DOHH2 (cell line): ENCODE results near the gene PLB1.

Experiments
- H3F3A ChIP-seq: fragments of 200-600 bp; sonication (generic), shearing (Covaris generic); 2 replicates; pipeline ENCODE4 v1.6.0; 2016; ENCODE audit warnings: antibody characterized with exemption, mild to moderate bottlenecking; ENCODE audit not compliant: control insufficient read depth, insufficient read depth
- H3K27ac ChIP-seq: fragments of 200-600 bp; sonication (generic); 2 replicates; pipeline ENCODE4 v1.5.1; 2014; ENCODE audit warnings: low read depth, mild to moderate bottlenecking, low read length, moderate library complexity
- H3K27me3 ChIP-seq: fragments of 200-600 bp; sonication (generic); 2 replicates; pipeline ENCODE4 v1.6.1; 2014; ENCODE audit warnings: mild to moderate bottlenecking, low read length, mixed read lengths; ENCODE audit not compliant: control insufficient read depth
- H3K36me3 ChIP-seq: fragments of 200-600 bp; sonication (generic); 2 replicates; pipeline ENCODE4 v1.6.1; 2014; ENCODE audit warnings: mild to moderate bottlenecking, low read length, moderate library complexity, mixed read lengths; ENCODE audit not compliant: control insufficient read depth
- H3K4me1 ChIP-seq: fragments of 200-600 bp; sonication (generic); 2 replicates; pipeline ENCODE4 v1.6.1; 2014; ENCODE audit warnings: mild to moderate bottlenecking, low read length, mixed read lengths; ENCODE audit not compliant: control insufficient read depth
- H3K4me2 ChIP-seq: fragments of 200-600 bp; sonication (generic); 2 replicates; pipeline ENCODE4 v1.6.0; 2014; ENCODE audit warnings: mild to moderate bottlenecking, low read length, moderate library complexity
- H3K4me3 ChIP-seq: fragments of 200-600 bp; sonication (generic); 2 replicates; pipeline ENCODE4 v1.5.1; 2014; ENCODE audit warnings: mild to moderate bottlenecking, low read length, mixed read lengths
- H3K79me2 ChIP-seq: fragments of 200-600 bp; sonication (generic); 2 replicates; pipeline ENCODE4 v1.6.1; 2014; ENCODE audit warnings: mild to moderate bottlenecking, low read length, mixed read lengths; ENCODE audit not compliant: control insufficient read depth
- H3K9me2 ChIP-seq: fragments of 200-600 bp; sonication (generic); replicated peaks from 2 replicates; pipeline ENCODE4 v1.6.1; 2014; ENCODE audit warnings: mild to moderate bottlenecking, low read length, mixed read lengths; ENCODE audit not compliant: control insufficient read depth
- H3K9me3 ChIP-seq: fragments of 200-600 bp; sonication (generic); 2 replicates; pipeline ENCODE4 v1.6.1; 2014; ENCODE audit warnings: antibody characterized with exemption, low read length, mixed read lengths; ENCODE audit not compliant: control insufficient read depth, insufficient read depth
- H4K20me1 ChIP-seq: fragments of 200-600 bp; sonication (generic); 2 replicates; pipeline ENCODE4 v1.6.0; 2014; ENCODE audit warnings: low read depth, mild to moderate bottlenecking, antibody characterized with exemption, low read length, moderate library complexity; ENCODE audit not compliant: control insufficient read depth, insufficient read depth
- EZH2phosphoT487 ChIP-seq: fragments of 200-600 bp; sonication (generic); IDR thresholded peaks from 2 replicates; pipeline ENCODE4 v1.6.1; 2017; ENCODE audit warnings: borderline replicate concordance, mild to moderate bottlenecking, antibody characterized with exemption, low read length, moderate library complexity, mixed read lengths
- TF ChIP-seq, protein P1 (sequence below): fragments of 200-600 bp; sonication (generic); IDR thresholded peaks from one replicate; pipeline ENCODE4 v1.5.1; 2014; ENCODE audit warnings: antibody characterized with exemption, mild to moderate bottlenecking, low read depth, low read length; ENCODE audit not compliant: poor library complexity, severe bottlenecking

The PLB1 gene

DNA sequence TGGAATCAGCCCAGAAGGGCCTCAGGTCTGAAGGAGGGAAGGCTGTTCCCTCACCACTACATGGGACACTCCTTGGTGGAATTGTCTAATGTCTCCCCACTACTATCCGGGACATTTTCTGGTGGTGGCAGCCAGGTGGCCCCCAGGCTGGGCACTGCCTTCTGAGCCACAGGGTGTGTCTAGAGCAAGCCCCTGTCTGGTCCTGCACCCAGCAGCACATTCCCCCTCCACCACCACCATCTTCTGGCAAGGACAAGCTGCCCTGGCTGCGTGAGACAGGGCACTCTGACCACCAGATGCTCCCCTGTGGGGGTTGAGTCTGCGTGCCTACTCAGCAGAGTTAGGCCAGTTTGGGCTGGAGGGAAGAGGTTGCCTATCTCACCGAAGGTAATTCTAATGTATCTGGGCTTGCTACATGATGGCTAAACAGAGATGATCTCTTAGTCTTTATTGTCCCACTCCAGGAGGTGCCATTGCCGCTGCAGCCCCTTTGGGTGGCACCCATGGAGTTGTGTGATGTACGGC, 106.3 kb downstream of the PLB1 start:
- no peak overlapping the region for H3K4me3 ChIP-seq
- H3K9me2 ChIP-seq = no peaks in the 10 kb centered on the region
- H3K27me3 ChIP-seq = peaks cover 2% of the 10 kb centered on the region; the same call in 1 of the 2 replicates
- TF ChIP-seq, protein P1, sequence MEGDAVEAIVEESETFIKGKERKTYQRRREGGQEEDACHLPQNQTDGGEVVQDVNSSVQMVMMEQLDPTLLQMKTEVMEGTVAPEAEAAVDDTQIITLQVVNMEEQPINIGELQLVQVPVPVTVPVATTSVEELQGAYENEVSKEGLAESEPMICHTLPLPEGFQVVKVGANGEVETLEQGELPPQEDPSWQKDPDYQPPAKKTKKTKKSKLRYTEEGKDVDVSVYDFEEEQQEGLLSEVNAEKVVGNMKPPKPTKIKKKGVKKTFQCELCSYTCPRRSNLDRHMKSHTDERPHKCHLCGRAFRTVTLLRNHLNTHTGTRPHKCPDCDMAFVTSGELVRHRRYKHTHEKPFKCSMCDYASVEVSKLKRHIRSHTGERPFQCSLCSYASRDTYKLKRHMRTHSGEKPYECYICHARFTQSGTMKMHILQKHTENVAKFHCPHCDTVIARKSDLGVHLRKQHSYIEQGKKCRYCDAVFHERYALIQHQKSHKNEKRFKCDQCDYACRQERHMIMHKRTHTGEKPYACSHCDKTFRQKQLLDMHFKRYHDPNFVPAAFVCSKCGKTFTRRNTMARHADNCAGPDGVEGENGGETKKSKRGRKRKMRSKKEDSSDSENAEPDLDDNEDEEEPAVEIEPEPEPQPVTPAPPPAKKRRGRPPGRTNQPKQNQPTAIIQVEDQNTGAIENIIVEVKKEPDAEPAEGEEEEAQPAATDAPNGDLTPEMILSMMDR = no peak
- TF ChIP-seq EZH2phosphoT487 = no peak
- no peaks in the 10 kb centered on the region for H3K9me3 ChIP-seq
- no peaks in the 10 kb centered on the region for H4K20me1 ChIP-seq
- no peaks in the 10 kb centered on the region for H3K36me3 ChIP-seq
- H3F3A ChIP-seq = no peaks in the 10 kb centered on the region
- H3K79me2 ChIP-seq = no peaks in the 10 kb centered on the region
- no peak overlapping the region for H3K4me2 ChIP-seq
- peaks cover 16% of the 10 kb centered on the region for H3K4me1 ChIP-seq
- H3K27ac ChIP-seq = no peak overlapping the region

DNA sequence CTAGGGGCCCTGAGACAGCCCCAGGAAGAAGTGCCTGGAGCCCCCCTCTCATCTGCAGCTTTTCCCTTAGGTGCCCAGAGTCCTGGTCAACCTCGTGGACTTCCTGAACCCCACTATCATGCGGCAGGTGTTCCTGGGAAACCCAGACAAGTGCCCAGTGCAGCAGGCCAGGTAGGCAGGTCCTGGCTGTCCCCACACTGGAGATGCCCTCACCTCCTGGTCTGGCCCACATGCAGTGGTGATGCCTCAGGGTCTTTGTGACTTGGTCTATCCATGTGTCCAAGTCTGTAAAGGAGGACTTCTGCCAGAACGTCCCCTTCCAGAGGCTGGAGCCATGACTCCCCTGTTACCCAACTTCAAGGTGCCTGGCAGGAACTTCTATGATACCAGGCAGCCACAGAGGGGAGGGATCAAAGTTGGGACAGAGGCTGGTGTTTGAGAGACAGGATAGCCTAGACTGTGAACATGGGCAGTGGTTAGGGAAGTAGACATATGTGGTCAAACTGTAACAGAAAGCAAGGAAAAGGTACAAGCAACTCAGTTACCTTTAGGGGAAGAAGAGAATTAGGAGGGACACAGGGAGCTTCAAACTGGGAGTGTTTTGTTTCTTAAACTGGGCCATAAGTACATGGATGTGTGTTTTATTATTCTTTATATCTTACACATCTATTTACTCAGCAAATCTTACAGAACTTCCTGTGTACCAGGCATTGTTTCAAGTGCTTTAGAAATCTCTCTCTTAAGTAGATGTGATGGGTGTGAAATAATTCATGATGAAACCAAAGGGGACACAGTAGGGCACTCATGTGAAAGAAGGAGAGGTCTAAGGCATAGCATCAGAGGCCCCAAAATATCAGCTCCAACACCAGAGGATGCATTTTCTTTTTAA, 107.1 kb downstream of the PLB1 start:
- no peaks in the 10 kb centered on the region for H4K20me1 ChIP-seq
- H3K4me3 ChIP-seq = no peak overlapping the region
- H3K79me2 ChIP-seq = no peaks in the 10 kb centered on the region
- TF ChIP-seq EZH2phosphoT487 = no peak
- TF ChIP-seq, protein P1 = no peak
- no peaks in the 10 kb centered on the region for H3F3A ChIP-seq
- H3K4me2 ChIP-seq = no peak overlapping the region
- peaks cover 16% of the 10 kb centered on the region for H3K4me1 ChIP-seq
- peaks cover 2% of the 10 kb centered on the region; the same call in 1 of the 2 replicates for H3K27me3 ChIP-seq
- no peaks in the 10 kb centered on the region for H3K36me3 ChIP-seq
- no peaks in the 10 kb centered on the region for H3K9me3 ChIP-seq
- H3K9me2 ChIP-seq = no peaks in the 10 kb centered on the region
- H3K27ac ChIP-seq = no peak overlapping the region

DNA sequence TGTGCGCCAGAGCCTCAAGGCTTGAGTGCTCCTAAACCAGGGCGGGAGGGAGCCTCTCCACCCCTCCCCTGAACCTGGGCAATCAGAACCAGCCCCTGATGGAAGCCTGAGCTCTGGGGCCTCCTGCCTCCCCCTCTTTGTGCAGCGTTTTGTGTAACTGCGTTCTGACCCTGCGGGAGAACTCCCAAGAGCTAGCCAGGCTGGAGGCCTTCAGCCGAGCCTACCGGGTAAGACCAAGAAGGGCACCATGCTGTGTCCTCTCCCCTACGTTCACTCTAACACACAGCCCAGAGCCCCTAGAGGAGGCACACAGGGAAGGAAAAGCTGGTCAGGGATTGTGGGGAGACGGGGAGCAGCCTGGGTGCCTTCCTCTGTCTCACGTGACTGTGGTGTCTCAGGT, 108.0 kb downstream of the PLB1 start:
- H3K27me3 ChIP-seq = peaks cover 10% of the 10 kb centered on the region; the same call in 1 of the 2 replicates
- H3K79me2 ChIP-seq = no peaks in the 10 kb centered on the region
- no peak overlapping the region for H3K4me3 ChIP-seq
- H3K27ac ChIP-seq = no peak overlapping the region
- H3K4me2 ChIP-seq = no peak overlapping the region
- H3K36me3 ChIP-seq = no peaks in the 10 kb centered on the region
- TF ChIP-seq, protein P1 = no peak
- no peak for TF ChIP-seq EZH2phosphoT487
- no peaks in the 10 kb centered on the region for H3K9me2 ChIP-seq
- H3F3A ChIP-seq = no peaks in the 10 kb centered on the region
- H4K20me1 ChIP-seq = no peaks in the 10 kb centered on the region
- no peaks in the 10 kb centered on the region for H3K9me3 ChIP-seq
- peaks cover 16% of the 10 kb centered on the region for H3K4me1 ChIP-seq
